Endothelial cell of umbilical vein (primary cell): ENCODE data around the gene LDOC1. TPM values are rescaled to one million over a fixed set of nuclear protein-coding genes. Genes with fewer than 3 reads are reported as not detected.

Experiments used
- BruUV-seq: library from RNA; stranded (reverse); fragments of 400-500 nt; replicated peaks from 2 replicates; lab custom pipeline; 2021; lab: Mats Ljungman, UMichigan
- CTCF ChIA-PET: fragments of 300-600, 350-600 bp; sonication (Branson Sonifier 250); formaldehyde crosslinking; loops from one replicate; lab custom pipeline; 2021; ENCODE audit warnings: antibody characterized with exemption, inconsistent platforms; lab: Charles Lee
- POLR2A ChIA-PET: fragments of 300-600, 350-600 bp; sonication (Branson Sonifier 250); formaldehyde crosslinking; loops from one replicate; lab custom pipeline; 2021; ENCODE audit warnings: antibody characterized with exemption, inconsistent platforms; lab: Charles Lee
- DNase-seq: peaks from one replicate; pipeline ENCODE4 v3.0.0-alpha.2; 2011; ENCODE audit warnings: low read depth, low spot score
- FAIRE-seq: peaks from 2 replicates; lab custom pipeline; 2011; peaks lifted over from hg19 to GRCh38; lab: Jason Lieb, UNC
- H2AFZ ChIP-seq: 2 replicates; pipeline ENCODE4 v1.6.0; 2012; ENCODE audit warnings: low read depth, low read length, control low read depth, inconsistent platforms
- H3K27ac ChIP-seq: 2 replicates; pipeline ENCODE4 v1.5.1; 2011; ENCODE audit warnings: low read depth, mild to moderate bottlenecking, control low read depth, low read length, moderate library complexity; ENCODE audit not compliant: insufficient read depth
- H3K27me3 ChIP-seq, 2 experiments: 2 replicates each; pipeline versions ENCODE4 v1.6.0 to v1.6.1; 2011; ENCODE audit warnings: low read length in 2 of 2, mixed read lengths in 1 of 2; ENCODE audit not compliant: control insufficient read depth in 2 of 2, insufficient read depth in 2 of 2
- H3K36me3 ChIP-seq, 2 experiments: 2 replicates in 1 of 2; 3 replicates in 1 of 2; pipeline ENCODE4 v1.5.1; 2011; ENCODE audit warnings: low read length in 2 of 2, mild to moderate bottlenecking in 1 of 2, moderate library complexity in 1 of 2; ENCODE audit not compliant: control insufficient read depth in 2 of 2, insufficient read depth in 2 of 2; ENCODE audit errors: extremely low read depth in 1 of 2
- H3K4me1 ChIP-seq: 3 replicates; pipeline ENCODE4 v1.5.1; 2011; ENCODE audit warnings: mild to moderate bottlenecking, low read length; ENCODE audit not compliant: control insufficient read depth, insufficient read depth; ENCODE audit errors: extremely low read depth
- H3K4me2 ChIP-seq: 2 replicates; pipeline ENCODE4 v1.6.1; 2011; ENCODE audit warnings: low read length, control low read depth, mixed read lengths; ENCODE audit not compliant: insufficient read depth
- H3K4me3 ChIP-seq, 3 experiments: fragments of 200-600 bp in 1 of 3; sonication (generic), shearing (Covaris generic) in 1 of 3; replicated peaks in 1 of 3; 2 replicates each; pipeline ENCODE4 v1.5.1; 2011 to 2016; ENCODE audit warnings: control low read depth in 3 of 3, low read length in 3 of 3, mild to moderate bottlenecking in 2 of 3, inconsistent platforms in 1 of 3, low read depth in 1 of 3, moderate library complexity in 1 of 3; ENCODE audit not compliant: insufficient read depth in 1 of 3
- H3K79me2 ChIP-seq: 2 replicates; pipeline ENCODE4 v1.6.0; 2012; ENCODE audit warnings: low read length, inconsistent platforms; ENCODE audit not compliant: control insufficient read depth, insufficient read depth
- H3K9ac ChIP-seq: replicated peaks from 2 replicates; pipeline ENCODE3; 2011; ENCODE audit warnings: low read length, control low read depth; ENCODE audit not compliant: insufficient read depth; ENCODE audit errors: extremely low read depth
- H3K9me1 ChIP-seq: replicated peaks from 3 replicates; pipeline ENCODE4 v1.6.0; 2011; ENCODE audit warnings: mild to moderate bottlenecking, low read length; ENCODE audit not compliant: control insufficient read depth, insufficient read depth; ENCODE audit errors: extremely low read depth
- H3K9me3 ChIP-seq: replicated peaks from 2 replicates; pipeline ENCODE4 v1.5.1; 2012; ENCODE audit warnings: low read length, inconsistent platforms; ENCODE audit not compliant: control insufficient read depth, insufficient read depth
- H4K20me1 ChIP-seq: replicated peaks from 2 replicates; pipeline ENCODE3; 2011; ENCODE audit warnings: mild to moderate bottlenecking, low read length; ENCODE audit not compliant: control insufficient read depth, insufficient read depth; ENCODE audit errors: extremely low read depth
- EZH2 ChIP-seq: IDR thresholded peaks from 2 replicates; pipeline ENCODE4 v1.6.1; 2012; ENCODE audit warnings: borderline replicate concordance, low read depth, mild to moderate bottlenecking, moderate library complexity, low read length, inconsistent platforms; ENCODE audit not compliant: severe bottlenecking
- FOS ChIP-seq: IDR thresholded peaks from 2 replicates; pipeline ENCODE4 v1.6.1; 2011; ENCODE audit warnings: mild to moderate bottlenecking, low read length, moderate library complexity, borderline replicate concordance; ENCODE audit not compliant: insufficient read depth
- GATA2 ChIP-seq: IDR thresholded peaks from 2 replicates; pipeline ENCODE4 v1.7.0; 2011; ENCODE audit warnings: low read depth, mild to moderate bottlenecking, moderate library complexity, mixed read lengths, low read length; ENCODE audit not compliant: insufficient read length, insufficient read depth
- MYC ChIP-seq: IDR thresholded peaks from one replicate; pipeline ENCODE4 v1.6.1; 2011; ENCODE audit warnings: mild to moderate bottlenecking, low read depth, low read length
- POLR2AphosphoS5 ChIP-seq: IDR thresholded peaks from 2 replicates; pipeline ENCODE4 v1.6.1; 2012; ENCODE audit warnings: low read depth, mild to moderate bottlenecking, control low read depth, low read length, moderate library complexity; ENCODE audit not compliant: insufficient read depth
- dilution Hi-C: fragments of 300-500 bp; cut with MboI; formaldehyde crosslinking; loops from one replicate; pipeline ENCODE4 v1.15.0; 2019; ENCODE audit warnings: low sequenced_read_pairs; ENCODE audit not compliant: extremely low pct_ligation_motif_present
- intact Hi-C: fragments of 100-400 bp; cut with micrococcal nuclease; formaldehyde crosslinking; loops from one replicate; pipeline ENCODE4 v1.10.0; 2022
- polyA plus RNA-seq, 4 experiments: library from polyadenylated mRNA; depleted of rRNA in 3 of 4; stranded (reverse) in 3 of 4; unstranded in 1 of 4; fragments of >200 nt; gene quantifications; 2 replicates each; pipeline versions ENCODE4 v1.2.1 to v1.2.3, GENCODE V29; 2011 to 2012; ENCODE audit warnings: missing spikeins in 1 of 4
- total RNA-seq: library from RNA; stranded (reverse); gene quantifications from 2 replicates; pipeline ENCODE4 v1.2.3, GENCODE V29; 2021

The LDOC1 gene
- total and polyA plus RNA-seq, 2 donors (not counting 3 experiments of a cell fraction or from before 2014, with no cell fraction given) = 23.0 to 51.4 TPM

DNA sequence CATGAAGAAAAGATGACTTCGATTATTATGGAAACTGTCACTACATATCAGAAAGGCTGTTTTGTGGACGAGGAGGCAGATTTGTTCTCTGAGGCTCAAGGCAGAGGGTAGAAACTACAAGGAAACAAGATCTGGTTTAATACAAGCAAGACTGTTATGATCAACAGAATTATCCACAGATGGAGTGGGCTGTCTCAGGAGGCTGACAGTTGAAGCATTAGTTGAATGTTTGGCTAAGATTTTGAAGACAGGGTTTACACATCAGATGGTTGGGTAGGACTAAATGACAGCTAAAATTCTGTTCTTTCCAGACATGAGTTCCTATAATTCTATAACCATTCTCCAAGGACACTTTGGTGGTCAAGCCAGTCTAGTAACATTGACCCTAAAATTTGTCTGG lies 49.8 kb downstream of the LDOC1 start:
- no peak for DNase-seq
- no peak overlapping the region for H3K9ac ChIP-seq
- H3K79me2 ChIP-seq = no peaks in the 10 kb centered on the region
- no TSS peak for BruUV-seq
- no peak overlapping the region for H2AFZ ChIP-seq
- H4K20me1 ChIP-seq = no peaks in the 10 kb centered on the region
- no peak overlapping the region for H3K4me2 ChIP-seq
- no peak for TF ChIP-seq EZH2
- no peak for TF ChIP-seq MYC
- TF ChIP-seq GATA2 = no peak
- no peak for TF ChIP-seq POLR2AphosphoS5
- no peak for TF ChIP-seq FOS
- POLR2A ChIA-PET = no interaction called here
- no peak for FAIRE-seq
- no peaks in the 10 kb centered on the region for H3K27me3 ChIP-seq
- H3K36me3 ChIP-seq = no peaks in the 10 kb centered on the region
- H3K4me1 ChIP-seq = no peaks in the 10 kb centered on the region
- CTCF ChIA-PET = no interaction called here
- dilution Hi-C loops = no loop called here
- H3K9me3 ChIP-seq = no peaks in the 10 kb centered on the region
- no peaks in the 10 kb centered on the region for H3K9me1 ChIP-seq
- no peak overlapping the region for H3K4me3 ChIP-seq
- intact Hi-C loops = no loop called here
- H3K27ac ChIP-seq = no peak overlapping the region

Other genes starting within 250 kb of the LDOC1 start
- not detected in 2 replicates for gene SPANXB1, start 174.5 kb downstream of the LDOC1 start, total RNA-seq
- not detected in 2 replicates for gene SPANXB1, start 174.5 kb downstream of the LDOC1 start, polyA plus RNA-seq
- not detected in 2 replicates for gene SPANXC, start 65.4 kb upstream of the LDOC1 start, total RNA-seq
- gene SPANXC, start 65.4 kb upstream of the LDOC1 start, polyA plus RNA-seq = not detected in 2 replicates